Measurements from ENCODE around the gene DESI1. TPM values are rescaled to one million over a fixed set of nuclear protein-coding genes. Genes with fewer than 3 reads are reported as not detected.
A peak's percentile ranks its signal among the peaks of the same experiment; 100 is the strongest.

Gene DESI1
- total RNA-seq, 6 experiments from 2014 or later: 34.8 to 49.5 (median 40.9) TPM

- no peak overlapping the region for H3K4me3 ChIP-seq
- no peak overlapping the region for H3K27ac ChIP-seq
- no peaks in the 10 kb centered on the region for H3K9me3 ChIP-seq
- H3K36me3 ChIP-seq: no peaks in the 10 kb centered on the region
- no peaks in the 10 kb centered on the region for H3K4me1 ChIP-seq
- intact Hi-C loops (cut with DNase I): no loop called here
- TF ChIP-seq POLR2A (IDR thresholded peaks at IDR 0.05) (no peak), CTCF (IDR thresholded peaks at IDR 0.05) (no peak)
- H3K27me3 ChIP-seq: no peaks in the 10 kb centered on the region
- WGBS (ENCODE audit: insufficient coverage, low coverage, low lambda C conversion rate, missing lambda C conversion rate): 67% methylated on average over 1 of the region's 3 CpGs
- ATAC-seq (no peak), DNase-seq (no peak)
Observed at GRCh38 chr22:41570221-41570620, 50.6 kb downstream of the DESI1 start.

- Histone ChIP-seq H3K27ac (no peak overlapping the region), H3K9me3 (no peaks in the 10 kb centered on the region), H3K27me3 (no peaks in the 10 kb centered on the region), H3K4me3 (no peak overlapping the region), H3K4me1 (no peaks in the 10 kb centered on the region), H3K36me3 (no peaks in the 10 kb centered on the region)
- ATAC-seq: no peak
- TF ChIP-seq CTCF (IDR thresholded peaks at IDR 0.05): no peak
- no peak for DNase-seq
- 60% methylated on average over 2 of the region's 7 CpGs for WGBS (ENCODE audit: insufficient coverage, low coverage, low lambda C conversion rate, missing lambda C conversion rate)
- intact Hi-C loops (cut with DNase I): no loop called here
Observed at GRCh38 chr22:41568811-41569210, 52.0 kb downstream of the DESI1 start.

GRCh38 chr22:41567512-41567768 lies 53.4 kb downstream of the DESI1 start:
- no peak for ATAC-seq
- Histone ChIP-seq H3K4me3 (no peak overlapping the region), H3K9me3 (no peaks in the 10 kb centered on the region), H3K4me1 (no peaks in the 10 kb centered on the region), H3K36me3 (no peaks in the 10 kb centered on the region), H3K27me3 (no peaks in the 10 kb centered on the region), H3K27ac (no peak overlapping the region)
- intact Hi-C loops (cut with DNase I): no loop called here
- WGBS (ENCODE audit: insufficient coverage, low coverage, low lambda C conversion rate, missing lambda C conversion rate): no CpG with 5 or more reads among the region's 3 CpGs
- no peak for DNase-seq
- TF ChIP-seq POLR2A (IDR thresholded peaks at IDR 0.05) (no peak), CTCF (IDR thresholded peaks at IDR 0.05) (no peak)

- Histone ChIP-seq H3K9me3 (no peaks in the 10 kb centered on the region), H3K4me1 (no peaks in the 10 kb centered on the region), H3K36me3 (no peaks in the 10 kb centered on the region), H3K27ac (no peak overlapping the region), H3K27me3 (no peaks in the 10 kb centered on the region), H3K4me3 (no peak overlapping the region)
- ATAC-seq (peak; percentile 36 to 80 (median 48)), DNase-seq (no peak)
- WGBS (ENCODE audit: insufficient coverage, low coverage, low lambda C conversion rate, missing lambda C conversion rate): 73% methylated on average over 5 of the region's 8 CpGs
- intact Hi-C loops (cut with DNase I): no loop called here
- TF ChIP-seq POLR2A (IDR thresholded peaks at IDR 0.05) (no peak), CTCF (IDR thresholded peaks at IDR 0.05) (no peak)
Observed at GRCh38 chr22:41565403-41566054, 55.3 kb downstream of the DESI1 start.

- H3K36me3 ChIP-seq: no peaks in the 10 kb centered on the region
- no peak overlapping the region for H3K27ac ChIP-seq
- no peaks in the 10 kb centered on the region for H3K4me1 ChIP-seq
- 100% methylated on average over 3 of the region's 8 CpGs for WGBS (ENCODE audit: insufficient coverage, low coverage, low lambda C conversion rate, missing lambda C conversion rate)
- H3K4me3 ChIP-seq: no peak overlapping the region
- DNase-seq: no peak
- ATAC-seq: no peak
- intact Hi-C loops (cut with DNase I): no loop called here
- H3K27me3 ChIP-seq: no peaks in the 10 kb centered on the region
- H3K9me3 ChIP-seq: no peaks in the 10 kb centered on the region
- no peak for TF ChIP-seq CTCF (IDR thresholded peaks at IDR 0.05)
- no peak for TF ChIP-seq POLR2A (IDR thresholded peaks at IDR 0.05)
Observed at GRCh38 chr22:41564563-41564962, 56.3 kb downstream of the DESI1 start.
